ENCODE results near the gene NOTCH1. TPM values are rescaled to one million over a fixed set of nuclear protein-coding genes. Genes with fewer than 3 reads are reported as not detected.

The NOTCH1 gene
- total RNA-seq, 1 experiment from 2014 or later, result 39.2 TPM

GRCh38 chr9:136563646-136564325 is 17.9 kb upstream of the NOTCH1 start:
- H3K4me1 ChIP-seq (replicated peaks; ENCODE audit: insufficient read depth), result peaks cover 34% of the 10 kb centered on the region
- no peak overlapping the region for H2AFZ ChIP-seq
- H3K4me2 ChIP-seq, result peak overlapping the region; percentile 49; the same call in 1 of the 2 replicates
- no peaks in the 10 kb centered on the region for H4K20me1 ChIP-seq (ENCODE audit: insufficient read depth)
- H3K27me3 ChIP-seq (ENCODE audit: insufficient read depth, low read depth), result no peaks in the 10 kb centered on the region
- H3K27ac ChIP-seq, result peak overlapping the region; percentile 49; the same call in 1 of the 2 replicates
- no peak for DNase-seq
- ChIA-PET CTCF (no interaction called here), POLR2A (ENCODE audit: unreplicated experiment) (no interaction called here)
- no peak overlapping the region for H3K4me3 ChIP-seq
- BruUV-seq (replicated peaks), result no TSS peak
- TF ChIP-seq CTCF (conservative IDR thresholded peaks at IDR 0.05) (no peak), EZH2 (IDR thresholded peaks at IDR 0.05; ENCODE audit: low read depth) (no peak)
- H3F3A ChIP-seq (ENCODE audit: insufficient read depth, low read depth), result peaks cover 23% of the 10 kb centered on the region; the same call in 1 of the 2 replicates
- no peaks in the 10 kb centered on the region for H3K36me3 ChIP-seq (ENCODE audit: low read depth)
- intact Hi-C loops (cut with micrococcal nuclease; ENCODE audit: unreplicated experiment), result no loop called here
- no peaks in the 10 kb centered on the region for H3K79me2 ChIP-seq (ENCODE audit: low read depth)
- no peaks in the 10 kb centered on the region for H3K9me2 ChIP-seq (ENCODE audit: insufficient read depth)
- H3K9me3 ChIP-seq (ENCODE audit: insufficient read depth, low read depth), result peaks cover 8% of the 10 kb centered on the region; the same call in 1 of the 2 replicates

- no peaks in the 10 kb centered on the region for H3K27me3 ChIP-seq (ENCODE audit: insufficient read depth, low read depth)
- intact Hi-C loops (cut with micrococcal nuclease; ENCODE audit: unreplicated experiment), result no loop called here
- H3K9me3 ChIP-seq (ENCODE audit: insufficient read depth, low read depth), result peaks cover 8% of the 10 kb centered on the region; the same call in 1 of the 2 replicates
- no peaks in the 10 kb centered on the region for H3K36me3 ChIP-seq (ENCODE audit: low read depth)
- no peaks in the 10 kb centered on the region for H3K79me2 ChIP-seq (ENCODE audit: low read depth)
- no peak overlapping the region for H2AFZ ChIP-seq
- TF ChIP-seq EZH2 (IDR thresholded peaks at IDR 0.05; ENCODE audit: low read depth), result no peak
- TF ChIP-seq CTCF (conservative IDR thresholded peaks at IDR 0.05), result no peak
- no peak overlapping the region for H3K27ac ChIP-seq
- peaks cover 32% of the 10 kb centered on the region for H3K4me1 ChIP-seq (replicated peaks; ENCODE audit: insufficient read depth)
- no peaks in the 10 kb centered on the region for H4K20me1 ChIP-seq (ENCODE audit: insufficient read depth)
- no peaks in the 10 kb centered on the region for H3K9me2 ChIP-seq (ENCODE audit: insufficient read depth)
- DNase-seq, result no peak
- peaks cover 30% of the 10 kb centered on the region; the same call in 1 of the 2 replicates for H3F3A ChIP-seq (ENCODE audit: insufficient read depth, low read depth)
- ChIA-PET POLR2A (ENCODE audit: unreplicated experiment) (no interaction called here), CTCF (interaction anchor here (0.5 kb wide), 1 partner anchor 91 kb away, joined by 6 read pairs; no protein-coding TSS in a partner anchor)
- H3K4me3 ChIP-seq, result no peak overlapping the region
- no peak overlapping the region for H3K4me2 ChIP-seq
- BruUV-seq (replicated peaks), result no TSS peak
These were observed 17.1 kb upstream of the NOTCH1 start for GRCh38 chr9:136562746-136563495.

GRCh38 chr9:136561779-136562178 is 15.9 kb upstream of the NOTCH1 start:
- no peaks in the 10 kb centered on the region for H3K27me3 ChIP-seq (ENCODE audit: insufficient read depth, low read depth)
- no peaks in the 10 kb centered on the region for H3K36me3 ChIP-seq (ENCODE audit: low read depth)
- BruUV-seq (replicated peaks), result no TSS peak
- peaks cover 8% of the 10 kb centered on the region; the same call in 1 of the 2 replicates for H3K9me3 ChIP-seq (ENCODE audit: insufficient read depth, low read depth)
- H3F3A ChIP-seq (ENCODE audit: insufficient read depth, low read depth), result peaks cover 38% of the 10 kb centered on the region; the same call in 1 of the 2 replicates
- TF ChIP-seq EZH2 (IDR thresholded peaks at IDR 0.05; ENCODE audit: low read depth) (no peak), CTCF (conservative IDR thresholded peaks at IDR 0.05) (no peak)
- CTCF ChIA-PET, result no interaction called here
- no peak for DNase-seq
- H3K4me2 ChIP-seq, result no peak overlapping the region
- H3K79me2 ChIP-seq (ENCODE audit: low read depth), result no peaks in the 10 kb centered on the region
- no peak overlapping the region for H2AFZ ChIP-seq
- peaks cover 37% of the 10 kb centered on the region for H3K4me1 ChIP-seq (replicated peaks; ENCODE audit: insufficient read depth)
- POLR2A ChIA-PET (ENCODE audit: unreplicated experiment), result no interaction called here
- H3K27ac ChIP-seq, result no peak overlapping the region
- no peaks in the 10 kb centered on the region for H4K20me1 ChIP-seq (ENCODE audit: insufficient read depth)
- H3K4me3 ChIP-seq, result no peak overlapping the region
- no peaks in the 10 kb centered on the region for H3K9me2 ChIP-seq (ENCODE audit: insufficient read depth)
- intact Hi-C loops (cut with micrococcal nuclease; ENCODE audit: unreplicated experiment), result no loop called here
